ENCODE results near the gene TP53BP2.

Gene TP53BP2

GRCh38 chr1:223732993-223733798 lies 112.6 kb downstream of the TP53BP2 start:
- DNase-seq (ENCODE audit: low read depth), result no peak
- H3K4me3 ChIP-seq (ENCODE audit: low read depth, low read length), result no peak overlapping the region

DNA sequence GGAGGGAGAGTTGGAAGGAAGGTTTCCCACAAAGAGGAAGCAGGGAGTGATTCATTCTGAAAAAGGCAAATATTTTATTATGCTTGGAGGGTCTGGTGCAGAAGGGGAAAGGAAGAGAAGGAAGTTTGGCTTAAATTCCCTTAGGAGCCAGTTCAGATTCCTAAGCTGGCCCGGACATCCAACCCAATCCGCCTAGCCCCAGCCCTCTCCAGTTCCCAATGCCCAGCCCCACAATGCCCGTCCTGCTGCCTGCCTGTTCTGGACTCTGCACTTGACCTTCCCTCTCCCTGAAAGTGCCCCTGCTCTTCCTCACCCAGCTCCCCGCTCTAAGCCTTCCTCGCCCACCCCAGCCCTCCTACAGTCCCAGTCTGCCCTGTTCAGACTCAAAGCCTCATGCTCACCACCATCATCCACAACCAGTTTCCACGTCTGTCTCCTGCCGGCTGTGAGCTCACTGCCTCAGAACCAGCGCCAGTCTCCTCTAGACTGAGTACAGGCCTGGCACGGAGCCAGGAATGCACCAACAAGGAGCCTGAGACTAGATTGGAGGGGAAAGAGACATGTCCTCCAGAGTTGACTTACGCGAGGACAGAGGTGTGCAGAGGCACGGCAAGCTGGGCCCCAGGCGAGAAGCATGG lies 114.5 kb downstream of the TP53BP2 start:
- no peak overlapping the region for H3K4me3 ChIP-seq (ENCODE audit: low read depth, low read length)
- no peak for DNase-seq (ENCODE audit: low read depth)

DNA sequence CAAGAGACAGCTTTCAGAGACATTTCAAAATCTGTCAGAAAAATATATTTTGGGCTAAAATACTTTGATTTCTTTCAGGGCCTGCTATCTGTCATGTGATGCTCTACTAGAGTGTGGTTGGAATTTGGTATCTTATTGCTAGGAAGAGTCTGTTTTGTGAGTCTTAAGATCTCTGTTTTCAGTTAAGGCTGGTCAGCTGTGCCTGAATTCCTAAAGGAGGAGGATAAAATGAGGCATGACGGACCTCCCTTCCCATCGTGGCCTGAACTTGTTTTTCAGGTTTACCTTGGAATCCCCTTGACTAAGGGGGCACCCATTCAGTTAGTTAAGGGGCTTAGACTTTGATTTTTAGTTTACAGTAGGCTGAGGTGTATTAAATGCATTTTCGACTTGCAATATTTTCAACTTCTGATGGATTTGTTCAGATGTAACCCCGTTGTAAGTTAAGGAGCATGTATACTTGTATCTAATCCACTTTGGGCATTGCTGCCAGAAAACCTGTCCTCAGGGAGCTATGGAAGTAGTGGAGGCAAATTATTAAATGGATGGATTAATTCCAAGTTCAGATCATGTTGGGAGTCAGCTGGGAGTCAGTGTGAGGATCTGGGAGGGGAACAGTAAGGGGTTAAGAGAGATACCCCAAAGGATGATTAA lies 115.1 kb downstream of the TP53BP2 start:
- no peak for DNase-seq (ENCODE audit: low read depth)
- H3K4me3 ChIP-seq (ENCODE audit: low read depth, low read length), result no peak overlapping the region

- DNase-seq (ENCODE audit: low read depth), result no peak
These were observed 115.8 kb downstream of the TP53BP2 start for GRCh38 chr1:223729906-223730305.

More at GRCh38 chr1:223729906-223730305, 115.8 kb downstream of the TP53BP2 start:
- no peak overlapping the region for H3K4me3 ChIP-seq (ENCODE audit: low read depth, low read length)

Data from skeletal muscle cell (primary cell).